Transverse colon (tissue), 4 donors: ENCODE data around the gene PPP6R3.

Experiments
- EP300 ChIP-seq: sonication (generic); formaldehyde crosslinking; IDR thresholded peaks from one replicate; pipeline ENCODE4 v1.6.1; 2017; ENCODE audit warnings: antibody characterized with exemption, low read depth
- POLR2A ChIP-seq: fragments of 450-650 bp; IDR thresholded peaks from one replicate; pipeline ENCODE4 v1.6.1; 2016; ENCODE audit warnings: antibody characterized with exemption, mild to moderate bottlenecking, moderate library complexity
- POLR2AphosphoS5 ChIP-seq, 3 donors: sonication (generic); formaldehyde crosslinking; IDR thresholded peaks; one replicate each; pipeline ENCODE4 v1.6.1; 2016; ENCODE audit warnings: antibody characterized with exemption in 3 of 3
- TF ChIP-seq, protein P1 (sequence below), 5 experiments: fragments of 200-600 bp in 3 of 5; fragments of 450-650 bp in 2 of 5; sonication (generic) in 3 of 5; IDR thresholded peaks; 1 replicate in 2 of 5; 2 replicates in 3 of 5; pipeline ENCODE4 v1.5.1; 2016 to 2017; ENCODE audit warnings: antibody characterized with exemption in 5 of 5, inconsistent platforms in 3 of 5, mild to moderate bottlenecking in 2 of 5, moderate library complexity in 1 of 5

DNA sequence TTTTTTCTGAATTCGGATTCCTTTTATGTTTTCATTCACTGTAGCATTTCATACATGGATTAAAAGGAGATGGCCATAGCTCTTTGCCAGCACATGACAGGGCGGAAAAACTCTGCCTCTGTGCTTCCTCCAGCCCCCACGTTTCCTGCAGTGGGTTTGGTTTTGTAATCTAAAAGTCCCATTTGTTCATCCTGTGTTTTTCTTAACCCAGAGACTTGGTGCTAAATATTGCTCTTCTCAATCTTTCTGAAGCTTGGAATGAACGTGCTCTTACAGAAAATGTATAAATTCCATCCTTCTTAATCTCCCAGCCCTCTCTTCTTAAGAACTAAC is 89.9 kb downstream of the PPP6R3 start:
- TF ChIP-seq, protein P1, sequence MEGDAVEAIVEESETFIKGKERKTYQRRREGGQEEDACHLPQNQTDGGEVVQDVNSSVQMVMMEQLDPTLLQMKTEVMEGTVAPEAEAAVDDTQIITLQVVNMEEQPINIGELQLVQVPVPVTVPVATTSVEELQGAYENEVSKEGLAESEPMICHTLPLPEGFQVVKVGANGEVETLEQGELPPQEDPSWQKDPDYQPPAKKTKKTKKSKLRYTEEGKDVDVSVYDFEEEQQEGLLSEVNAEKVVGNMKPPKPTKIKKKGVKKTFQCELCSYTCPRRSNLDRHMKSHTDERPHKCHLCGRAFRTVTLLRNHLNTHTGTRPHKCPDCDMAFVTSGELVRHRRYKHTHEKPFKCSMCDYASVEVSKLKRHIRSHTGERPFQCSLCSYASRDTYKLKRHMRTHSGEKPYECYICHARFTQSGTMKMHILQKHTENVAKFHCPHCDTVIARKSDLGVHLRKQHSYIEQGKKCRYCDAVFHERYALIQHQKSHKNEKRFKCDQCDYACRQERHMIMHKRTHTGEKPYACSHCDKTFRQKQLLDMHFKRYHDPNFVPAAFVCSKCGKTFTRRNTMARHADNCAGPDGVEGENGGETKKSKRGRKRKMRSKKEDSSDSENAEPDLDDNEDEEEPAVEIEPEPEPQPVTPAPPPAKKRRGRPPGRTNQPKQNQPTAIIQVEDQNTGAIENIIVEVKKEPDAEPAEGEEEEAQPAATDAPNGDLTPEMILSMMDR (IDR thresholded peaks at IDR 0.05): no peak
- TF ChIP-seq POLR2AphosphoS5 (IDR thresholded peaks at IDR 0.05): no peak
- no peak for TF ChIP-seq POLR2A
- no peak for TF ChIP-seq EP300
